NT2/D1 (cell line): Measurements from ENCODE around the gene NSMF.

Experiments
- SUZ12 ChIP-seq: IDR thresholded peaks from 2 replicates; pipeline ENCODE4 v1.6.1; 2011; ENCODE audit not compliant: insufficient read length, insufficient read depth; ENCODE audit errors: extremely low read depth
- YY1 ChIP-seq: IDR thresholded peaks from 2 replicates; pipeline ENCODE4 v1.6.1; 2011; ENCODE audit not compliant: insufficient read length, insufficient read depth

DNA sequence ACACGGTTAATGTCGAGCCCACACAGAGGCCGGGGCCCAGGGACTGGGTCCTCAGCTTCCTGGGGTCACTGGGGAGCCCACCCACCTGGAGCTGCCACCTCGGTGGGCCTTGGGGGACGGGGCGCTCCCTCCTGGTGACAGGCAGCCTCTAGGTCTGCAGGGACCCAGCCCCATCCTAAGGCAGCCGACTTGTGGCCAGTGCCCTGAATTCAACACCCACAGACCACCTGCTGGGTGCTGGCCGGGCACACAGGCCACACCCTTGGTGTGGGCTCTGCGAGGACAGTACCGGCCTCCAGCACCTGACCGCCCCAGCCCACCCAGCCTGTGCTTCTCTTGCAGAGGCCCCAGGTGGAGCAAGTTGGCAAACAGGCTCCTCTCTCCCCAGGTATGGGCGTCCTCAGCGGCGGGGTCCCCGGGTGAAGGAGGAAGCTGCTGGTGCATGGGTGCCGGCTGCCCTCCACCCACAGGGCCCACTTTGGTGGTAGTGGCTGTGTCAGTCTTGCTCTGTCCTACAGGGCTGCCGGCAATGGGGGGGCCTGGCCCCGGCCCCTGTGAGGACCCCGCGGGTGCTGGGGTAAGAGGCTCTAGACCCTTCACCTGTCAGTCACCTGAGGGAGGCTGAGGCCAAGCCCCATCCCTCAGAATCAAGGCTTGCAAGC is 26.3 kb downstream of the NSMF start:
- TF ChIP-seq YY1 (no peak), SUZ12 (no peak)
